ENCODE measurements around the gene AARS1.
"Not testable (repeated sequence)": the region's sequence is repeated elsewhere in the genome, so short reads cannot be mapped to it uniquely, and the experiment has no call there.

Gene AARS1

GRCh38 chr16:70289229-70290094 lies at the start of gene AARS1:
Gene AARS1 (minus strand): TSS chr16:70289506. CDS start chr16:70282763, 6,743 bp downstream.
- peak; percentile 100 for DNase-seq (ENCODE audit: low read depth)
- no peak for TF ChIP-seq CTCF (conservative IDR thresholded peaks at IDR 0.05; ENCODE audit: control insufficient read depth, insufficient read depth, low read depth, low read length)
- peak within 1 kb of the TSS; percentile 87 for H3K4me3 ChIP-seq (ENCODE audit: control insufficient read depth, low read depth, low read length)

DNA sequence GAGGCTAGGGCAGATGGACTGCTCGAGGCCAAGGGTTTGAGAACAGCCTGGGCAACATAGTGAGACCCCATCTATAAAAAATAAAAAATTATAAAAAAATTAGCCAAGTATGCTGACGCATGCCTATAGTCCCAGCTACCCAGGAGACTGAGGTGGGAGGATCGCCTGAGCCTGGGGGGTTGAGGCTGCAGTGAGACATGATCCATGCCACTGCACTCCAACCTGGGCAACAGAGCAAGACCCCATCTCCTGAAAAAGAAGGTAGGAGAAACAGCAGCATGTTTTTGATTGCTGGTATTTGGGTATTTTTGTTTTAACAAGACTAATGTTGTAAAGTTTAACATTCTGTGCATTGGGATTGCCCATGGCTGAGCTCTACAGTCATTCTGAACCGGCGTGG lies 48.5 kb upstream of the AARS1 start:
- DNase-seq (ENCODE audit: low read depth) = no peak
- H3K4me3 ChIP-seq (ENCODE audit: control insufficient read depth, low read depth, low read length) = no peak overlapping the region
- TF ChIP-seq CTCF (conservative IDR thresholded peaks at IDR 0.05; ENCODE audit: control insufficient read depth, insufficient read depth, low read depth, low read length) = no peak

DNA sequence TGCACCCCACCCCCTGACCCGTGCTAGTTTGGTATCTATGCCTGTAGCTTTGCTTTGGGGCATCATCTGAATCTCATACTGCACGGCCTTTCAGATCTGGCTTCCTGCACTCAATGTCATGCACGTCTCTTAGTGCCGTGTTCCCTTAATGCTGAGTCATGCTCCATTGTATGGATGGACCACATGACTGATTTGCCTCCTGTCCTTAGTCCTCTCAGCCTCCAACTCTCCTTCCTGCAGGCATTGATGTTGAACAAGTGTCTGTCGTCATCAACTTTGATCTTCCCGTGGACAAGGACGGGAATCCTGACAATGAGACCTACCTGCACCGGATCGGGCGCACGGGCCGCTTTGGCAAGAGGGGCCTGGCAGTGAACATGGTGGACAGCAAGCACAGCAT lies 43.4 kb upstream of the AARS1 start:
- DNase-seq (ENCODE audit: low read depth) = peak; percentile 15
- not testable (repeated sequence) for H3K4me3 ChIP-seq (ENCODE audit: control insufficient read depth, low read depth, low read length)

- peak; percentile 12 for DNase-seq (ENCODE audit: low read depth)
- peak; percentile 49 for TF ChIP-seq CTCF (conservative IDR thresholded peaks at IDR 0.05; ENCODE audit: control insufficient read depth, insufficient read depth, low read depth, low read length)
- no peak overlapping the region for H3K4me3 ChIP-seq (ENCODE audit: control insufficient read depth, low read depth, low read length)
Observed at GRCh38 chr16:70331588-70332358, 42.5 kb upstream of the AARS1 start.

DNA sequence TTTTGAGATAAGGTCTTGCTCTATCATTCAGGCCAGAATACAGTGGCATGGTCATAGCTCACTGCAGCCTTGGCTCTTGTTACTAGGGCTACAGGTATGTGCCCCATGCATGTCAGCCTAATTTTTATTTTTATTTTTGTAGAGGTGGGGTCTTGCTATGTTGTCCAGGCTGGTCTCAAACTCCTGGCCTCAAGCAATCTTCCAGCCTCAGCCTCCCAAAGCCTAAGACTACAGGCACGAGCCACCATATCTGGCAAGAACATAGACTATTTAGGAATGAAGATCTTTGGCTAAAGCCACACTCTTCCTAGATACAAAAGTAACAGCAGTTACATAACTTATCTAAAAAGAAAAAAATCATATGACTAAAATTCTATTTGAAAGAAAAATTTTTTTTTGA lies 41.8 kb upstream of the AARS1 start:
- no peak overlapping the region for H3K4me3 ChIP-seq (ENCODE audit: control insufficient read depth, low read depth, low read length)
- TF ChIP-seq CTCF (conservative IDR thresholded peaks at IDR 0.05; ENCODE audit: control insufficient read depth, insufficient read depth, low read depth, low read length) = no peak
- DNase-seq (ENCODE audit: low read depth) = no peak

DNA sequence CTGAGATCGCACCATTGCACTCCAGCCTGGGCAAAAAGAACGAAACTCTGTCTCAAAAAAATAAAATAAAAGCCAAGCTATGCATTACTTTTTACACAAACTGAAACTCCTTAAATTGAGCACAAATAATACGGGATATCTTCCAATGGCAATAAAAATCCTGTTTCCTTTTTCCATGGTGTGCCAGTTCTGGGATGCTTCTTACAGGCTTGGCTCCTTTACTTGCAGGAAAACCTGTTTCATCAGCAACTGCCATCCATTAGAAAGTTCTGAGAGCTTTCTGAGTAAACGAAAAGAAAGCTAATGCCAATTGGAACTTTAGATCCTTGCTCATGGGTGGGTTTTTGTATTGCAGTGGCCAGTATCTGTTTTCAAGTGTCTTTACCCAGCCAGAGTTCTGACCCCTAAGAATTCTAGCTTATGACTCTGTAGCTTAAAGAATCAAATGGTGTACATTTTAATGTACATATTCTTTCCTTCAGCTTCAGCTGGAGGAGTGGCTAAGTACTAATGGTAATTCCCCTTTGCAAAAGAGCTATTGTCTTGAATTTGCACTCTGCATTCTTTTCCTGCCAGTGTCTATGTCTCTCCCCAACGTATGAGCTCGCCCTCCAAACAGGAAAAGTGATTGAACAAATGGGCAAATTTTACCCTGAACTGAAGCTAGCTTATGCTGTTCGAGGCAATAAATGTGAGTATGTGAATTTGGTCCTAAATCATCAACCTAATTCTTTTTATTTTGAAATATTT lies 35.9 kb upstream of the AARS1 start:
- TF ChIP-seq CTCF (conservative IDR thresholded peaks at IDR 0.05; ENCODE audit: control insufficient read depth, insufficient read depth, low read depth, low read length) = no peak
- no peak for DNase-seq (ENCODE audit: low read depth)
- H3K4me3 ChIP-seq (ENCODE audit: control insufficient read depth, low read depth, low read length) = no peak overlapping the region
